ENCODE measurements around the gene BICDL2. TPM values are rescaled to one million over a fixed set of nuclear protein-coding genes. Genes with fewer than 3 reads are reported as not detected.

BICDL2 gene
- total and polyA plus RNA-seq, 9 of the 15 experiments (the other 6 are each of a cell fraction or from before 2014, with no cell fraction given), result 0.09 to 0.28 (median 0.09) TPM; not detected in 6

- TF ChIP-seq L3MBTL2 (IDR thresholded peaks at IDR 0.05) (peak; percentile 17; the same call in 1 of the 2 replicates), ATF4 (CRISPR knock-in tag; IDR thresholded peaks at IDR 0.05) (0 out of 2 replicates have a peak, but pooled peaks have one; percentile 35)
These were observed 27.1 kb upstream of the BICDL2 start (continued) for GRCh38 chr16:3063625-3064386.

GRCh38 chr16:3062553-3062952, 25.8 kb upstream of the BICDL2 start:
- ChIA-PET POLR2A (interaction anchor here (0.5 kb wide), 1 partner anchor 11 kb away, joined by 3 read pairs; no protein-coding TSS in a partner anchor), CTCF (ENCODE audit: low intra/inter-chr PET ratio) (no interaction called here)
- peak in 1 of 4 experiments; percentile 19 for DNase-seq (ENCODE audit: extremely low read depth in 1 of 4, low spot score in 3 of 4)
- 41% methylated on average over 6 of the region's 6 CpGs for whole genome bisulfite sequencing (ENCODE audit: insufficient coverage, low coverage, missing lambda C conversion rate)
- peaks cover 2% of the 10 kb centered on the region; the same call in 2 of the 3 replicates for H3K79me2 ChIP-seq (ENCODE audit: control insufficient read depth, insufficient read depth, low read length)
- BruUV-seq (replicated peaks), result no TSS peak
- no peak for FAIRE-seq
- H3K9ac ChIP-seq (ENCODE audit: insufficient read depth in 1 of 2, low read depth in 2 of 2, low read length in 2 of 2), result no peak overlapping the region
- no peak overlapping the region for H3K4me2 ChIP-seq (ENCODE audit: insufficient read depth, low read length)
- H3K9me3 ChIP-seq (replicated peaks; ENCODE audit: control insufficient read depth, insufficient read depth, low read depth, low read length), result no peaks in the 10 kb centered on the region
- no peaks in the 10 kb centered on the region for H3K36me3 ChIP-seq (ENCODE audit: control insufficient read depth, insufficient read depth, low read length)
- no peak overlapping the region for H3K4me3 ChIP-seq
- no peak overlapping the region for H2AFZ ChIP-seq (ENCODE audit: low read depth, low read length)
- no peak overlapping the region for H3K27ac ChIP-seq (ENCODE audit: extremely low read depth, low read depth, low read length)
- no peak for ATAC-seq
- no peaks in the 10 kb centered on the region for H3K27me3 ChIP-seq (ENCODE audit: control insufficient read depth in 2 of 2, insufficient read depth in 2 of 2, low read length in 2 of 2)
- no peaks in the 10 kb centered on the region for H4K20me1 ChIP-seq (replicated peaks; ENCODE audit: control insufficient read depth, insufficient read depth, low read length)
- H3K9me1 ChIP-seq (ENCODE audit: control insufficient read depth, insufficient read depth, low read length), result peaks cover 4% of the 10 kb centered on the region
- peaks cover 8 to 45% of the 10 kb centered on the region in 2 experiments for H3K4me1 ChIP-seq (replicated peaks in 1 of 2; ENCODE audit: control insufficient read depth in 2 of 2, insufficient read depth in 2 of 2, low read length in 2 of 2)
- intact Hi-C loops (cut with micrococcal nuclease) (no loop called here), in situ Hi-C loops (cut with MboI) (no loop called here)
- no peak for TF ChIP-seq KAT7 (CRISPR knock-in tag; IDR thresholded peaks at IDR 0.05; ENCODE audit: borderline replicate concordance)
- TF ChIP-seq PKNOX1 (IDR thresholded peaks at IDR 0.05), result peak; percentile 65
- TF ChIP-seq ZBTB9 (CRISPR knock-in tag; IDR thresholded peaks at IDR 0.05), result no peak
- TF ChIP-seq HEY1 (CRISPR knock-in tag; IDR thresholded peaks at IDR 0.05; ENCODE audit: borderline replicate concordance), result no peak
- TF ChIP-seq RAD51 (IDR thresholded peaks at IDR 0.05; ENCODE audit: borderline replicate concordance, low read depth), result peak; percentile 93
- TF ChIP-seq PCBP2 (IDR thresholded peaks at IDR 0.05; ENCODE audit: low read depth, low read length, poor library complexity, severe bottlenecking), result no peak
- peak; percentile 43; the same call in 1 of the 2 replicates for TF ChIP-seq USF1 (CRISPR knock-in tag; IDR thresholded peaks at IDR 0.05)
- TF ChIP-seq ZNF384 (IDR thresholded peaks at IDR 0.05; ENCODE audit: low read depth, low read length), result peak; percentile 69
- TF ChIP-seq TFE3 (CRISPR knock-in tag; IDR thresholded peaks at IDR 0.05), result peak; percentile 80
- TF ChIP-seq USF2 (CRISPR knock-in tag; IDR thresholded peaks at IDR 0.05), result peak; percentile 21; the same call in 1 of the 2 replicates

Data from K562 (cell line).